AG09319 (cell line): Measurements from ENCODE around the gene MLLT3.

ENCODE experiments used
- DNase-seq: peaks from one replicate; pipeline ENCODE4 v3.0.0-alpha.2; 2010; ENCODE audit warnings: low read depth; ENCODE audit errors: extremely low read depth
- TF ChIP-seq, protein P1 (sequence below): IDR thresholded peaks from 2 replicates; pipeline ENCODE4 v1.5.1; 2011; ENCODE audit warnings: low read depth, mild to moderate bottlenecking, inconsistent platforms, low read length, moderate library complexity

The MLLT3 gene

DNA sequence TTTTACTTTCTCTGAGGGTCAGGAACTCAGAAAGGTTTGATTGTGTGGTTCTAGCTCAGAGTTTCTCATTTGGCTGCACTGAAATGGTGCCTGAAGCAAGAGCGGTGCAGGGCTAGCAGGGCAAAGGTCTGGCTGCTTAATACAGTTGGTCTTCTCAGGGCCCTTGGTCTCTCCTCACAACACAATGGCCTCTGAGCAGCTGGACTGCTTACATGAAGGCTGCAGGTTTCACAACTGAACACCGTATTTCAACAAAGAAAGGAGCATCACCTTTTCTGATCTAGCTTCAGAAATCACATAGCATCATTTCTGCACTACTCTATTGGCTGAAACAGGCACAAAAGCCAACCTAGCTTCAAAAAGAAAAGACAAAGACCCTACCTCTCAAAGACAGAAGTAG, 122.2 kb downstream of the MLLT3 start:
- no peak for DNase-seq
- TF ChIP-seq, protein P1, sequence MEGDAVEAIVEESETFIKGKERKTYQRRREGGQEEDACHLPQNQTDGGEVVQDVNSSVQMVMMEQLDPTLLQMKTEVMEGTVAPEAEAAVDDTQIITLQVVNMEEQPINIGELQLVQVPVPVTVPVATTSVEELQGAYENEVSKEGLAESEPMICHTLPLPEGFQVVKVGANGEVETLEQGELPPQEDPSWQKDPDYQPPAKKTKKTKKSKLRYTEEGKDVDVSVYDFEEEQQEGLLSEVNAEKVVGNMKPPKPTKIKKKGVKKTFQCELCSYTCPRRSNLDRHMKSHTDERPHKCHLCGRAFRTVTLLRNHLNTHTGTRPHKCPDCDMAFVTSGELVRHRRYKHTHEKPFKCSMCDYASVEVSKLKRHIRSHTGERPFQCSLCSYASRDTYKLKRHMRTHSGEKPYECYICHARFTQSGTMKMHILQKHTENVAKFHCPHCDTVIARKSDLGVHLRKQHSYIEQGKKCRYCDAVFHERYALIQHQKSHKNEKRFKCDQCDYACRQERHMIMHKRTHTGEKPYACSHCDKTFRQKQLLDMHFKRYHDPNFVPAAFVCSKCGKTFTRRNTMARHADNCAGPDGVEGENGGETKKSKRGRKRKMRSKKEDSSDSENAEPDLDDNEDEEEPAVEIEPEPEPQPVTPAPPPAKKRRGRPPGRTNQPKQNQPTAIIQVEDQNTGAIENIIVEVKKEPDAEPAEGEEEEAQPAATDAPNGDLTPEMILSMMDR: no peak

DNA sequence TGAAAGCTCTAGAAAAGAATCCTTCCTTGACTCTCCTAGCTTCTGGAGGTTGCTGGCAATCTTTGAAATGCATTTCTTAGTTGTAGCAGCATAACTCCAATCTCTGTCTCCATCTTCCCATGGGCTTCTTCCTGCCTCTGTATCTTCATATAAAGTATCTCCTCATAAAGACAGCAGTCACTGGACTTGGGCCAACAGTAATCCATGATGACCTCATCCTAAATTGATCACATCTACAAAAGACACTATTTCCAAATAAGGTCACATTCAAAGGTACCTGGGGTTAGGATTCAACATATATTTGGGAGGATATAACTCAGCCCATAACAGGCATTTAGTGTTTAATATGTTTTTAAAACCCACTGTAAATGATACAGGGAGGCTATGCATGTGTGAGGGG, 123.3 kb downstream of the MLLT3 start:
- TF ChIP-seq, protein P1: no peak
- DNase-seq: no peak

DNA sequence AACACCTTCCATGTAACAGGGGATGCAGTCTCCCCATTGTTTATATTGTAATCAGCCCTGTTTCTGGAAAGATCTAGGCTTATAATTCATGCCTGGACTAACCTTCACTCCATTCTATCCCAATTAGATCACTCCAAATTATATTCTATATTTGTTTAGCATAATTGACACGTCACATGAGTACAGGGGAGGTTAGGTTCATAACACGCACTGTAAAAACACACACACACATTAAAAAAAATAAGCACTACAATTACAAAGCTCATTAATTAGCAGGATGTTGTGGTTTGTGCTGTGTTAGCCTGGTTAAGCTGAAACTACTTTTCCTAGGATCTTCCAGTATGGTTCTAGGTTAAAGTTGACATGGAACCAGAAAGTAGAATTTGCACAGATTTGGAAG, 126.0 kb downstream of the MLLT3 start:
- TF ChIP-seq, protein P1: no peak
- no peak for DNase-seq

DNA sequence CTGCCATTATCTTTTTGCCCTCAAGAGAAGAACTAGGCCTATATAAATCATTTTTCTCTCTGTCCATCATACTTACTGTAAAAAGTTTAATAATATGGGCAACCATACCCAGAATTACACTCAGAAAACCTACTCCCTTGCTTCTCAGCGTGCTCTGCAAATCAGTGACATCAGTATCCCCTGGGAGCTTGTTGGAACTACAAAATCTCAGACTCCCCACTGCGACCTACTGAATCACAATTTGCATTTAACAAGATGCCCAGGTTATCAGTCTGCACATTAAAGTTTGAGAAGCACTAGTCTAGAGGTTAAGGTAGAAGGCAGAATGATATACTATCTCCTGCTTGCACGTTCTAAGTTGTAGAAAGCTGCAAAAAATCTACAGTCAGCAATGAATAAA, 127.2 kb downstream of the MLLT3 start:
- DNase-seq: no peak
- TF ChIP-seq, protein P1: no peak

DNA sequence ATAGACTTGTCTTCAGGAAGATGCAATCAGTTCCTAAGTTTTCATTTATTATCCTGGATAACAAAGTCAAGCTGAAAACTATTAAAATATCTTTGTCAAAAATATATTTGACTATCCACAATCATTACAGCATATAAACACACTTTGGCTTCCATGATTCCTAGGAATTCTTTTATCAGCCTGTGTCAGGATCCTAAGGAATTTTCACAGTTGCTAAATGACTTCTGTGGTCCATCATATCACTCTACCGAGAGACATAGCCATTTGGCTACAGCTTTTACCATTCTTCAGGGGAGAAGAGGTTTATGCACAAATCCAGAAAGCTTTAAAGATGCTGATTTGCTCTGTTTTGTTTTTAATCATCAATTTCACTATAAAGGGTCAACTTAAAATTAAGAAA, 128.3 kb downstream of the MLLT3 start:
- DNase-seq: no peak
- TF ChIP-seq, protein P1: no peak

DNA sequence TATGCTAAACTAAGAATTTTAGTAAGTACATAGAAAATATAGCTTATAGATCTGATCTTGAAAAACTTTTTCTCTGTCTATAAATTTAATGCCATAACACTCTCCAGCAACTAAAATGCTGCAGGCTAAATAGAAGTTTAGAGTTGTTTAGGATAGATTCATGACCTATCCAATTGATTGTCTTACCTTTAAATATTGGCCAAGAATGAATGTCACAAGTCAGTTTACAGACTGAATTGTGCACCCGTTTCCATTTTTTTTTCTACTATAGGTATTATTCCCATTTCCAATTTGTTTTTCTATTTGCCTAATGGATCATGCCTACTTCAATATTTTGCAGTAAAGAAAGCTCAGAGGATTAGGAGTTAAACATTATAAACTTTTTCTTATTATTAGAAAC, 129.5 kb downstream of the MLLT3 start:
- no peak for DNase-seq
- TF ChIP-seq, protein P1: no peak

DNA sequence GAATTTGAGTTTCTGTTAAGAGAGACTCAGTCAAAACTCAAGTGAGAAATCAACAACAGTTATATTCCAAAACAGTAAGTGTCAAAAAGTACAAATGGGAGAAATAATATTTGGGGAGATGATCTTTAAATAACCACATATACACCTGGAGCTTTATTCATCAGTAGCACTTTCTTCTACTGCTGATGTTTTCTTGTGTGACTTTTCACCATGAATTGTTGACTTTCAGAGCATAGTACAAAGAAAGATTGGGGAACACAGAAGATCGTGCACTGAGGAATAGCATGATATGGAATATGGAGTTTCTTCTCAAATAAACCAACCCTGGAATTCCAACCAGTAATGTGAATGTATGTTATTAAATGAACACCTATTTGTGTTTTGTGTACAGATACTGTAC, 130.7 kb downstream of the MLLT3 start:
- TF ChIP-seq, protein P1: no peak
- no peak for DNase-seq
